Measurements from ENCODE around the gene SMIM43. TPM values are rescaled to one million over a fixed set of nuclear protein-coding genes. Genes with fewer than 3 reads are reported as not detected.

Gene SMIM43
- total RNA-seq, 2 experiments from 2014 or later: not detected

Other genes with a start within 250 kb of the SMIM43 start
- gene ANXA5, start 68.2 kb downstream of the SMIM43 start, total RNA-seq: 10 to 100 TPM; 98.4 to 99.5 TPM
- gene EXOSC9, start 36.2 kb upstream of the SMIM43 start, total RNA-seq: 10 to 100 TPM; 57.7 to 58.7 TPM
- 100 to 1,000 TPM; 133 to 138 TPM for gene CCNA2, start 58.7 kb upstream of the SMIM43 start, total RNA-seq
- gene BBS7, start 105.3 kb upstream of the SMIM43 start, total RNA-seq: 10 to 100 TPM; 16.6 to 19.4 TPM
- 1 to 10 TPM; 2.0 to 2.5 TPM for gene TRPC3, start 186.9 kb upstream of the SMIM43 start, total RNA-seq